Measurements from ENCODE around the gene IFNA21.
A peak's percentile ranks its signal among the peaks of the same experiment; 100 is the strongest.

- peak in 1 of 2 donors; percentile 10 for TF ChIP-seq CTCF (IDR thresholded peaks at IDR 0.05; ENCODE audit: extremely low read depth in 1 of 2, insufficient read depth in 1 of 2, low read depth in 1 of 2, low read length in 2 of 2)
- TF ChIP-seq POLR2A (IDR thresholded peaks at IDR 0.05; ENCODE audit: low read depth, low read length): no peak
- no peak for TF ChIP-seq EZH2 (IDR thresholded peaks at IDR 0.05; ENCODE audit: borderline replicate concordance, low read depth, low read length, severe bottlenecking)
These were observed 12.3 kb downstream of the IFNA21 start for GRCh38 chr9:21154018-21154608.

Data from endothelial cell of umbilical vein (primary cell).